Measurements from ENCODE around the gene DCC.

- TF ChIP-seq POLR2AphosphoS5 (IDR thresholded peaks at IDR 0.05; ENCODE audit: borderline replicate concordance, low read depth, low read length) (no peak), EZH2 (IDR thresholded peaks at IDR 0.05) (no peak)
Measured at GRCh38 chr18:52415131-52415530, 75.1 kb downstream of the DCC start.

Data from SK-N-MC (cell line).